Uterus (tissue), 2 donors: ENCODE results near the gene LRRC71.

ENCODE experiments used
- CTCF ChIP-seq, 4 experiments: fragments of 200-600 bp in 2 of 4; fragments of 450-650 bp in 2 of 4; sonication (generic) in 2 of 4; IDR thresholded peaks; one replicate each; pipeline ENCODE4 v1.5.1; 2016 to 2019; ENCODE audit warnings: antibody characterized with exemption in 4 of 4, mild to moderate bottlenecking in 2 of 4, moderate library complexity in 1 of 4
- POLR2A ChIP-seq, 2 donors: fragments of 450-650 bp; IDR thresholded peaks; one replicate each; pipeline ENCODE4 v1.6.1; 2016; ENCODE audit warnings: antibody characterized with exemption in 2 of 2, mild to moderate bottlenecking in 1 of 2, moderate library complexity in 1 of 2

GRCh38 chr1:156958247-156958714 is 37.8 kb downstream of the LRRC71 start:
- TF ChIP-seq CTCF (IDR thresholded peaks at IDR 0.05) = no peak
- TF ChIP-seq POLR2A (IDR thresholded peaks at IDR 0.05) = no peak
